HEK293 (cell line): ENCODE measurements around the gene CDK16.

Experiments used
- GLI4 ChIP-seq: fragments of 450-650 bp; formaldehyde crosslinking; IDR thresholded peaks from 2 replicates; pipeline ENCODE4 v1.5.1; 2016; ENCODE audit warnings: missing biosample characterization, missing genetic modification characterization
- HOXC10 ChIP-seq: sonication (generic); formaldehyde crosslinking; IDR thresholded peaks from 2 replicates; pipeline ENCODE4 v1.8.1; 2023; ENCODE audit warnings: mild to moderate bottlenecking, missing genetic modification reagents
- HOXD13 ChIP-seq: sonication (generic); formaldehyde crosslinking; IDR thresholded peaks from 2 replicates; pipeline ENCODE4 v1.8.0; 2022; ENCODE audit warnings: missing genetic modification reagents, borderline replicate concordance
- PATZ1 ChIP-seq: fragments of 450-650 bp; formaldehyde crosslinking; IDR thresholded peaks from 2 replicates; pipeline ENCODE4 v1.5.1; 2016; ENCODE audit warnings: missing biosample characterization, missing genetic modification characterization
- PRDM2 ChIP-seq: fragments of 450-650 bp; formaldehyde crosslinking; IDR thresholded peaks from 2 replicates; pipeline ENCODE4 v1.5.1; 2016; ENCODE audit warnings: missing biosample characterization, missing genetic modification characterization, borderline replicate concordance
- ZBTB49 ChIP-seq: fragments of 450-650 bp; formaldehyde crosslinking; IDR thresholded peaks from 2 replicates; pipeline ENCODE4 v1.5.1; 2016; ENCODE audit warnings: missing biosample characterization, missing genetic modification characterization, low read depth
- ZBTB6 ChIP-seq: fragments of 450-650 bp; formaldehyde crosslinking; IDR thresholded peaks from 2 replicates; pipeline ENCODE4 v1.5.1; 2017; ENCODE audit warnings: missing biosample characterization, missing genetic modification characterization
- ZNF148 ChIP-seq: fragments of 450-650 bp; formaldehyde crosslinking; IDR thresholded peaks from 2 replicates; pipeline ENCODE4 v1.5.0; 2017; ENCODE audit warnings: missing biosample characterization, missing genetic modification characterization, borderline replicate concordance
- ZNF221 ChIP-seq: fragments of 450-650 bp; formaldehyde crosslinking; IDR thresholded peaks from 2 replicates; pipeline ENCODE4 v1.5.1; 2017; ENCODE audit warnings: missing biosample characterization, missing genetic modification characterization, borderline replicate concordance
- ZNF239 ChIP-seq: fragments of 450-650 bp; formaldehyde crosslinking; IDR thresholded peaks from 2 replicates; pipeline ENCODE4 v1.5.1; 2016; ENCODE audit warnings: missing biosample characterization, missing genetic modification characterization
- ZNF266 ChIP-seq: fragments of 450-650 bp; formaldehyde crosslinking; IDR thresholded peaks from 2 replicates; pipeline ENCODE4 v1.5.1; 2016; ENCODE audit warnings: missing biosample characterization, missing genetic modification characterization, low read depth
- ZNF292 ChIP-seq: fragments of 450-650 bp; formaldehyde crosslinking; IDR thresholded peaks from 2 replicates; pipeline ENCODE4 v1.5.1; 2016; ENCODE audit warnings: low read depth, missing biosample characterization, missing genetic modification characterization, borderline replicate concordance
- ZNF354C ChIP-seq: fragments of 450-650 bp; formaldehyde crosslinking; IDR thresholded peaks from 2 replicates; pipeline ENCODE4 v1.5.1; 2016; ENCODE audit warnings: missing biosample characterization, missing genetic modification characterization, low read depth, borderline replicate concordance
- ZNF37A ChIP-seq: fragments of 450-650 bp; IDR thresholded peaks from 2 replicates; pipeline ENCODE4 v1.5.1; 2018; ENCODE audit warnings: missing biosample characterization, missing genetic modification characterization
- ZNF423 ChIP-seq: fragments of 450-650 bp; formaldehyde crosslinking; IDR thresholded peaks from 2 replicates; pipeline ENCODE4 v1.5.1; 2016; ENCODE audit warnings: missing biosample characterization, missing genetic modification characterization
- ZNF488 ChIP-seq: fragments of 450-650 bp; formaldehyde crosslinking; IDR thresholded peaks from 2 replicates; pipeline ENCODE4 v1.5.1; 2016; ENCODE audit warnings: missing biosample characterization, missing genetic modification characterization
- ZNF514 ChIP-seq: fragments of 450-650 bp; formaldehyde crosslinking; IDR thresholded peaks from 2 replicates; pipeline ENCODE4 v1.5.1; 2016; ENCODE audit warnings: missing biosample characterization, missing genetic modification characterization
- ZNF548 ChIP-seq: fragments of 450-650 bp; formaldehyde crosslinking; IDR thresholded peaks from 2 replicates; pipeline ENCODE4 v1.5.1; 2016; ENCODE audit warnings: missing biosample characterization, missing genetic modification characterization
- ZNF549 ChIP-seq: fragments of 450-650 bp; IDR thresholded peaks from 2 replicates; pipeline ENCODE4 v1.5.1; 2018; ENCODE audit warnings: missing biosample characterization, missing genetic modification characterization, mild to moderate bottlenecking, inconsistent platforms, moderate library complexity
- ZNF555 ChIP-seq: fragments of 450-650 bp; formaldehyde crosslinking; conservative IDR thresholded peaks from 2 replicates; pipeline ENCODE4 v1.5.1; 2017; ENCODE audit warnings: missing biosample characterization, mild to moderate bottlenecking, missing genetic modification characterization, inconsistent platforms
- ZNF558 ChIP-seq: fragments of 450-650 bp; formaldehyde crosslinking; IDR thresholded peaks from 2 replicates; pipeline ENCODE4 v1.5.1; 2016; ENCODE audit warnings: missing biosample characterization, missing genetic modification characterization
- ZNF580 ChIP-seq: fragments of 450-650 bp; formaldehyde crosslinking; IDR thresholded peaks from 2 replicates; pipeline ENCODE4 v1.5.1; 2016; ENCODE audit warnings: missing biosample characterization, missing genetic modification characterization
- ZNF776 ChIP-seq: fragments of 450-650 bp; formaldehyde crosslinking; IDR thresholded peaks from 2 replicates; pipeline ENCODE4 v1.5.0; 2017; ENCODE audit warnings: missing biosample characterization, missing genetic modification characterization, borderline replicate concordance
- ZXDB ChIP-seq: fragments of 450-650 bp; formaldehyde crosslinking; IDR thresholded peaks from 2 replicates; pipeline ENCODE4 v1.5.1; 2016; ENCODE audit warnings: missing biosample characterization, missing genetic modification characterization

CDK16 gene

GRCh38 chrX:47190445-47191269 lies 27.8 kb upstream of the CDK16 start (continued):
- no peak for TF ChIP-seq ZNF548
- no peak for TF ChIP-seq ZNF221 (tag by site-specific recombination)
- no peak for TF ChIP-seq ZNF555 (tag by site-specific recombination)
- TF ChIP-seq ZNF292: no peak
- no peak for TF ChIP-seq ZBTB49 (tag by site-specific recombination)
- TF ChIP-seq ZNF488 (tag by site-specific recombination): no peak
- no peak for TF ChIP-seq HOXC10 (CRISPR knock-in tag)
- no peak for TF ChIP-seq ZNF266 (tag by site-specific recombination)
- TF ChIP-seq ZNF423: no peak
- no peak for TF ChIP-seq ZNF514 (tag by site-specific recombination)
- TF ChIP-seq ZNF776 (tag by site-specific recombination): no peak
- TF ChIP-seq ZNF580 (tag by site-specific recombination): no peak
- TF ChIP-seq ZXDB: peak; percentile 97
- no peak for TF ChIP-seq PATZ1 (tag by site-specific recombination)
- no peak for TF ChIP-seq ZNF37A (tag by site-specific recombination)
- TF ChIP-seq PRDM2: no peak
- TF ChIP-seq GLI4 (tag by site-specific recombination): no peak
- TF ChIP-seq HOXD13: no peak
- TF ChIP-seq ZNF354C (tag by site-specific recombination): no peak
- no peak for TF ChIP-seq ZBTB6 (tag by site-specific recombination)
- TF ChIP-seq ZNF148 (tag by site-specific recombination): no peak
- no peak for TF ChIP-seq ZNF239
- TF ChIP-seq ZNF558 (tag by site-specific recombination): no peak
- no peak for TF ChIP-seq ZNF549 (tag by site-specific recombination)
